OCI-LY7 (cell line): Measurements from ENCODE around the gene ZNF836.

Experiments
- CTCF ChIP-seq: fragments of 200-600 bp; sonication (generic); conservative IDR thresholded peaks from 2 replicates; pipeline ENCODE4 v1.5.1; 2014; ENCODE audit warnings: mild to moderate bottlenecking, antibody characterized with exemption, low read length, moderate library complexity, mixed read lengths
- EZH2phosphoT487 ChIP-seq: fragments of 200-600 bp; sonication (generic); IDR thresholded peaks from 2 replicates; pipeline ENCODE4 v1.6.1; 2018; ENCODE audit warnings: low read depth, borderline replicate concordance, mild to moderate bottlenecking, mixed run types, antibody characterized with exemption, low read length, moderate library complexity, mixed read lengths

- TF ChIP-seq CTCF (no peak), EZH2phosphoT487 (no peak)
Measured at GRCh38 chr19:52221031-52221430, 49.6 kb upstream of the ZNF836 start.
